Kidney epithelial cell (primary cell): ENCODE data around the gene PCDHB3. TPM values are rescaled to one million over a fixed set of nuclear protein-coding genes. Genes with fewer than 3 reads are reported as not detected.
A peak's percentile ranks its signal among the peaks of the same experiment; 100 is the strongest.
"Not testable (repeated sequence)": the region's sequence is repeated elsewhere in the genome, so short reads cannot be mapped to it uniquely, and the experiment has no call there.

Source experiments
- DNase-seq: peaks from one replicate; pipeline ENCODE4 v3.0.0-alpha.2; 2010; ENCODE audit warnings: low read depth
- H3K27me3 ChIP-seq: 2 replicates; pipeline ENCODE4 v1.6.0; 2011; ENCODE audit warnings: low read length; ENCODE audit not compliant: control insufficient read depth, insufficient read depth
- H3K36me3 ChIP-seq: 2 replicates; pipeline ENCODE4 v1.5.1; 2011; ENCODE audit warnings: low read length; ENCODE audit not compliant: control insufficient read depth, insufficient read depth
- H3K4me3 ChIP-seq: 2 replicates; pipeline ENCODE4 v1.5.1; 2011; ENCODE audit warnings: low read depth, mild to moderate bottlenecking, control low read depth, low read length
- total RNA-seq: library from RNA; depleted of rRNA; stranded (reverse); fragments of >200 nt; gene quantifications from 2 replicates; pipeline ENCODE4 v1.2.3, GENCODE V29; 2015
- TF ChIP-seq, protein P1 (sequence below): IDR thresholded peaks from 2 replicates; pipeline ENCODE4 v1.5.1; 2011; ENCODE audit warnings: mild to moderate bottlenecking, moderate library complexity, low read length, control low read depth, inconsistent platforms; ENCODE audit not compliant: insufficient read depth, poor library complexity, severe bottlenecking

Gene PCDHB3
- total RNA-seq, 1 donor from 2014 or later = 1.9 TPM

DNA sequence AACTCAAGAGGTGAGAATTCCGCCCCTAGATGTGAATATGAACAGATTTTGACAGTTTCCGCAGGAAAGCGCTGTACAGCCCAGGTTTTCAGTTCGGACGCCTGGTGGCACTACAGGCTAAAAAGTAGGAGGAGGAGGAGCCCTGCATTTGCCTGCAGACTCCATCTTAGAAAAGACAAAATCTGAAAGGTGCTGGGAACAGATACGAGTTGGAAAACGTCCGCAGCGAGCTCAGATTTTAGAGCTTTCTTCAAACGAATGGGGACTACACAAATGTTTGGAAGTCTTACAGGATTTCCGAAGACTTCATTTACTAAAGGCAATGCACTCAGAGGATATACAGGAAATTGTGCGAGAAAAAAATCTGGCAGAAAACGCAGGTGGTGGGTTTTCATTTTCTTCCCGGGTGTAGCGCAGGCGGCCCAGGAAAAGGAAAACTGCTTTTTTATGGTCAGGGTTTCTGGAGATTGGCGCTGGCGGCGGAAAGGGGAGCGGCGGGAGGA lies 15.7 kb upstream of the PCDHB3 start:
- peak overlapping the region; percentile 25 for H3K4me3 ChIP-seq
- DNase-seq = peak; percentile 5
- H3K36me3 ChIP-seq = no peaks in the 10 kb centered on the region

DNA sequence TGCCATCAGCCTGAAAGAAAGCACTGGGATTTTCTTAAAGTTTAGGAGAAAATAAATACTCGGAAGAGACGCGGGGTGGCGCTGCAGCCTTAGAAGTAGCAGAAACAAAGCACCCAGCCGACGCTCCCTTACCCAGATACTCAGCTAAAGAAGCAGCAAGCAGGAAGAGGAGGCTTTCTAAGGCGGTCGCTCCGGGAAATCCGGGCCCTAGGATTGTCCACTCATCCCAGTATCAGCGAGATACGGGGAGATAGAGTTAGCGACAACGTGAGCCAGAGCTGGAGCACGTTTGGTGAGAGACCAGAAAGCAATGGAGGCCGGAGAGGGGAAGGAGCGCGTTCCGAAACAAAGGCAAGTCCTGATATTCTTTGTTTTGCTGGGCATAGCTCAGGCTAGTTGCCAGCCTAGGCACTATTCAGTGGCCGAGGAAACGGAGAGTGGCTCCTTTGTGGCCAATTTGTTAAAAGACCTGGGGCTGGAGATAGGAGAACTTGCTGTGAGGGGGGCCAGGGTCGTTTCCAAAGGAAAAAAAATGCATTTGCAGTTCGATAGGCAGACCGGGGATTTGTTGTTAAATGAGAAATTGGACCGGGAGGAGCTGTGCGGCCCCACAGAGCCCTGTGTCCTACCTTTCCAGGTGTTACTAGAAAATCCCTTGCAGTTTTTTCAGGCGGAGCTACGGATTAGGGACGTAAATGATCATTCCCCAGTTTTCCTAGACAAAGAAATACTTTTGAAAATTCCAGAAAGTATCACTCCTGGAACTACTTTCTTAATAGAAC lies 5.6 kb upstream of the PCDHB3 start, which contains the start of gene PCDHB2:
Gene PCDHB2 (plus strand): TSS at position 135 of the 782 bp plus-strand sequence. CDS start 176 bp downstream, at position 311.
- H3K36me3 ChIP-seq = no peaks in the 10 kb centered on the region
- H3K4me3 ChIP-seq = peak within 1 kb of the TSS; percentile 17
- no peak for DNase-seq
- H3K27me3 ChIP-seq = no peaks in the 10 kb centered on the region
- TF ChIP-seq, protein P1, sequence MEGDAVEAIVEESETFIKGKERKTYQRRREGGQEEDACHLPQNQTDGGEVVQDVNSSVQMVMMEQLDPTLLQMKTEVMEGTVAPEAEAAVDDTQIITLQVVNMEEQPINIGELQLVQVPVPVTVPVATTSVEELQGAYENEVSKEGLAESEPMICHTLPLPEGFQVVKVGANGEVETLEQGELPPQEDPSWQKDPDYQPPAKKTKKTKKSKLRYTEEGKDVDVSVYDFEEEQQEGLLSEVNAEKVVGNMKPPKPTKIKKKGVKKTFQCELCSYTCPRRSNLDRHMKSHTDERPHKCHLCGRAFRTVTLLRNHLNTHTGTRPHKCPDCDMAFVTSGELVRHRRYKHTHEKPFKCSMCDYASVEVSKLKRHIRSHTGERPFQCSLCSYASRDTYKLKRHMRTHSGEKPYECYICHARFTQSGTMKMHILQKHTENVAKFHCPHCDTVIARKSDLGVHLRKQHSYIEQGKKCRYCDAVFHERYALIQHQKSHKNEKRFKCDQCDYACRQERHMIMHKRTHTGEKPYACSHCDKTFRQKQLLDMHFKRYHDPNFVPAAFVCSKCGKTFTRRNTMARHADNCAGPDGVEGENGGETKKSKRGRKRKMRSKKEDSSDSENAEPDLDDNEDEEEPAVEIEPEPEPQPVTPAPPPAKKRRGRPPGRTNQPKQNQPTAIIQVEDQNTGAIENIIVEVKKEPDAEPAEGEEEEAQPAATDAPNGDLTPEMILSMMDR = no peak

More for the DNA sequence above, 15.7 kb upstream of the PCDHB3 start:
- no peaks in the 10 kb centered on the region for H3K27me3 ChIP-seq
- TF ChIP-seq, protein P1 = peak; percentile 26

DNA sequence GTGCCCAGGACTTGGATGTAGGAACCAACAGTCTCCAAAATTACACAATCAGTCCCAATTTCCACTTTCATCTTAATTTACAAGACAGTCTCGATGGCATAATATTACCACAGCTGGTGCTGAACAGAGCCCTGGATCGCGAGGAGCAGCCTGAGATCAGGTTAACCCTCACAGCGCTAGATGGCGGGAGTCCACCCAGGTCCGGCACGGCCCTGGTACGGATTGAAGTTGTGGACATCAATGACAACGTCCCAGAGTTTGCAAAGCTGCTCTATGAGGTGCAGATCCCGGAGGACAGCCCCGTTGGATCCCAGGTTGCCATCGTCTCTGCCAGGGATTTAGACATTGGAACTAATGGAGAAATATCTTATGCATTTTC lies 5.0 kb upstream of the PCDHB3 start:
- H3K4me3 ChIP-seq = no peak overlapping the region

DNA sequence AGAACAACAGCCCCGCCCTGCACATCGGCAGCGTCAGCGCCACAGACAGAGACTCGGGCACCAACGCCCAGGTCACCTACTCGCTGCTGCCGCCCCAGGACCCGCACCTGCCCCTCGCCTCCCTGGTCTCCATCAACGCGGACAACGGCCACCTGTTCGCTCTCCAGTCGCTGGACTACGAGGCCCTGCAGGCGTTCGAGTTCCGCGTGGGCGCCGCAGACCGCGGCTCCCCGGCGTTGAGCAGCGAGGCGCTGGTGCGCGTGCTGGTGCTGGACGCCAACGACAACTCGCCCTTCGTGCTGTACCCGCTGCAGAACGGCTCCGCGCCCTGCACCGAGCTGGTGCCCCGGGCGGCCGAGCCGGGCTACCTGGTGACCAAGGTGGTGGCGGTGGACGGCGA lies 4.1 kb upstream of the PCDHB3 start:
- H3K27me3 ChIP-seq, H3K4me3 ChIP-seq, DNase-seq, H3K36me3 ChIP-seq: not testable (repeated sequence)

More for the DNA sequence above, 5.0 kb upstream of the PCDHB3 start:
- no peak for DNase-seq
- Histone ChIP-seq H3K36me3 (no peaks in the 10 kb centered on the region), H3K27me3 (no peaks in the 10 kb centered on the region)
- TF ChIP-seq, protein P1 = no peak

DNA sequence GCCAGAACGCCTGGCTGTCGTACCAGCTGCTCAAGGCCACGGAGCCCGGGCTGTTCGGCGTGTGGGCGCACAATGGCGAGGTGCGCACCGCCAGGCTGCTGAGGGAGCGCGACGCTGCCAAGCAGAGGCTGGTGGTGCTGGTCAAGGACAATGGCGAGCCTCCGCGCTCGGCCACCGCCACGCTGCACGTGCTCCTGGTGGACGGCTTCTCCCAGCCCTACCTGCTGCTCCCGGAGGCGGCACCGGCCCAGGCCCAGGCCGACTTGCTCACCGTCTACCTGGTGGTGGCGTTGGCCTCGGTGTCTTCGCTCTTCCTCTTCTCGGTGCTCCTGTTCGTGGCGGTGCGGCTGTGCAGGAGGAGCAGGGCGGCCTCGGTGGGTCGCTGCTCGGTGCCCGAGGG lies 3.7 kb upstream of the PCDHB3 start:
- not testable (repeated sequence) for H3K36me3 ChIP-seq, H3K27me3 ChIP-seq, DNase-seq, H3K4me3 ChIP-seq

DNA sequence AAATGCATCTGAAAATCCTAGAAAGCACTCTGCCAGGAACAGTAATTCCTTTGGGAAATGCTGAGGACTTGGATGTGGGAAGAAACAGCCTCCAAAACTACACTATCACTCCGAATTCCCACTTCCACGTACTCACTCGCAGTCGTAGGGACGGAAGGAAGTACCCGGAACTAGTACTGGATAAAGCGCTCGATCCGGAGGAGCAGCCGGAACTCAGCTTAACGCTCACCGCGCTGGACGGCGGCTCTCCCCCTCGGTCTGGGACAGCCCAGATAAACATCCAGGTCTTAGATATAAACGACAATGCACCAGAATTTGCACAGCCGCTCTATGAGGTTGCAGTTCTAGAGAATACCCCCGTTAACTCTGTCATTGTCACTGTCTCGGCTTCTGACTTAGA lies 786 bp downstream of the PCDHB3 start:
- TF ChIP-seq, protein P1 = no peak
- Histone ChIP-seq H3K36me3 (no peaks in the 10 kb centered on the region), H3K27me3 (no peaks in the 10 kb centered on the region), H3K4me3 (no peak overlapping the region)
- no peak for DNase-seq

DNA sequence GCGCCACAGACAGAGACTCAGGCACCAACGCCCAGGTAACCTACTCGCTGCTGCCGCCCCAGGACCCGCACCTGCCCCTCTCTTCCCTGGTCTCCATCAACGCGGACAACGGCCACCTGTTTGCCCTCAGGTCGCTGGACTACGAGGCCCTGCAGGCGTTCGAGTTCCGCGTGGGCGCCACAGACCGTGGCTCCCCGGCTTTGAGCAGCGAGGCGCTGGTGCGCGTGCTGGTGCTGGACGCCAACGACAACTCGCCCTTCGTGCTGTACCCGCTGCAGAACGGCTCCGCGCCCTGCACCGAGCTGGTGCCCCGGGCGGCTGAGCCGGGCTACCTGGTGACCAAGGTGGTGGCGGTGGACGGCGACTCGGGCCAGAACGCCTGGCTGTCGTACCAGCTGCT lies 1.8 kb downstream of the PCDHB3 start:
- not testable (repeated sequence) for DNase-seq, H3K4me3 ChIP-seq, H3K27me3 ChIP-seq, H3K36me3 ChIP-seq

DNA sequence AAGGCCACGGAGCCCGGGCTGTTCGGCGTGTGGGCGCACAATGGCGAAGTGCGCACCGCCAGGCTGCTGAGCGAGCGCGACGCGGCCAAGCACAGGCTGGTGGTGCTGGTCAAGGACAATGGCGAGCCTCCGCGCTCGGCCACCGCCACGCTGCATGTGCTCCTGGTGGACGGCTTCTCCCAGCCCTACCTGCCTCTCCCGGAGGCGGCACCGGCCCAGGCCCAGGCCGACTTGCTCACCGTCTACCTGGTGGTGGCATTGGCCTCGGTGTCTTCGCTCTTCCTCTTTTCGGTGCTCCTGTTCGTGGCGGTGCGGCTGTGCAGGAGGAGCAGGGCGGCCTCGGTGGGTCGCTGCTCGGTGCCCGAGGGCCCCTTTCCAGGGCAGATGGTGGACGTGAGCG lies 2.2 kb downstream of the PCDHB3 start:
- not testable (repeated sequence) for H3K27me3 ChIP-seq, DNase-seq, H3K36me3 ChIP-seq, H3K4me3 ChIP-seq
